Left renal cortex interstitium (tissue), 4 donors: ENCODE data around the gene NAT14. TPM values are rescaled to one million over a fixed set of nuclear protein-coding genes. Genes with fewer than 3 reads are reported as not detected.
A peak's percentile ranks its signal among the peaks of the same experiment; 100 is the strongest.

Experiments used
- DNase-seq, 4 donors: peaks; one replicate each; pipeline ENCODE4 v3.0.0-alpha.2; 2013; ENCODE audit warnings: low read depth in 4 of 4, low spot score in 2 of 4, missing footprints in 1 of 4
- polyA plus RNA-seq, 4 donors: library from polyadenylated mRNA; unstranded; fragments of 120-200 nt; gene quantifications; one replicate each; pipeline ENCODE4 v1.2.1, GENCODE V29; 2013; ENCODE audit not compliant: insufficient read length in 4 of 4

Gene NAT14
- polyA plus RNA-seq, 4 donors: 41.9 to 74.3 (median 57.1) TPM

DNA sequence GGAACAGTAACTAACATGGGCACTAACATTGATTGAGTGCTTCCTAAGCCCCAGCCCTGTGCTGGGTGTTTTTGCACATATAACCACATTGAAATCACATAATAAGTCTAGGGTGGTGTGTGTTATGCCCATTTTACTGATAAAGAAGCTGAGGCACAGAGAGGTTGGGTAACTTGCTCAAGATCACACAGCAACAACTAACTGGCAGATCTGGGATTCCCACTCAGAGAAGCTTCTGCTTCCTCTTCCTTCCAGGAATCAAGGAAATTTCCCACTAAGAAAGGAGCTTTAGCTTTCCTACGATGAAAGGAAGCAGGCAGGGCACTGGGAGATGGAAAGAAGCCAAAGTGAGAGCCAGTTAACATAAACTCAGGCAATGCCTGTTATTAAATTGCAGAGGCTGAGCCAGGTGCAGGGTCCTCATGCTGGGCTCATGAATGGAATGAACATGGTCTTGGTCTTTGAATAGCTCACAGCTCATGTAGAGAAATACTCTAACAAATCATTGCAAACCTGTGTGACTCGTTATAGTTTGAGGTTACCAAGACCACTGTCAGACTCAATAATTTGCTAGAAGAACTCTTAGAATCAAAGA, 13.4 kb downstream of the NAT14 start:
- no peak for DNase-seq

DNA sequence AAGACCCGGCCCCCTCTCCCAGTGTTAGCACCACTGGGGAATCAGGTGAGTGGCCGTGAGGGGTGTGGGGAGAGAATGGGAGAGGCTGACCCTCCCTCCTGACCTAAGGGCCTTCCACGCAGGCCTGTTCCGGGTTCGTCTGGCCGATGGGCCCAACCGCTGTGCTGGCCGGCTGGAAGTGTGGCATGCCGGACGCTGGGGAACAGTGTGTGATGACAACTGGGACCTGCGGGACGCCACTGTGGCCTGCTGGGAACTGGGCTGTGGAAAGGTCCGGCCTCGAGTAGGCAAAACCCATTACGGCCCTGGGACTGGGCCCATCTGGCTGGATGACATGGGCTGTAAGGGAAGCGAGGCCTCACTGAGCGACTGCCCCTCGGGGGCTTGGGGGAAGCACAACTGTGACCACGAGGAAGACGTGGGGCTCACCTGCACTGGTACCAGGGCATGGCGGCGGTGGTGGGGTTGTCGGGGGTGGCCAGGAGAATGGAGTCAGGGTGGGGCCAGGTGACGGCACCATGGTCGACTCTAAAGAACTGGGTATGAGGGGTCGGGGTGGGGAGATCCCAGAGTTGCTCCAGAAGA, 15.5 kb downstream of the NAT14 start:
- no peak for DNase-seq

DNA sequence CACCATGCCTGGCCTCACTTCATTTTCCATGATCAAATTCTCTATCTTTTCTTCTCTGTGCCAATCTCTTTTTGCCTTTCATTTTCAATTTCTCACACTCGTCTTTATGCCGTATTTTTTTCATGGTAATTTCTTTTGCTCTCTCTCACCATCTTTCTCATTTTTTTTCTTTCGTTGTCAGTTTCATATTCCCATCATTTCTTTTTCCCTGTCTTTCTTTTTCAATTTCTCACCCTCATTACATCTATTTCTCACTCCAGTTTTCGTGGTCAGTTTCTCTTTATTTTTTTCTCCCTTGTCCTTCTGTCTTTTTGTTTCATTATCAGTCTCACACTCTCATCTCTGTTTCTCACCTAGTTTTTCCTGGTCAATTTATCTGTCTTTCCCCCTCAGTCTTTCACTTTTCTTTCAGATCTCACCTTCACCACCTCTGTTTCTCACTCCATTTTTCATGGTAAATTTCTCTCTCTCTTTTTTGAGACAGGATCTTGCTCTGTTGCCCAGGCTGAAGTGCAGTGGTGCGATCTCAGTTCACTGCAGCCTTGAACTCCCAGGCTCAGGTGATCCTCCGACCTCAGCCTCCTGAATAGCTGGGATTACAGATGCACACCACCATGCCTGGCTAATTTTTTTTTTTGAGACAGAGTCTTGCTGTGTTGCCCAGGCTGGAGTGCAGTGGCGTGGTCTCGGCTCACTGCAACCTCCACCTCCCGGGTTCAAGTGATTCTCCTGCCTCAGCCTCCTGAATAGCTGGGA, 17.4 kb downstream of the NAT14 start:
- DNase-seq: no peak

DNA sequence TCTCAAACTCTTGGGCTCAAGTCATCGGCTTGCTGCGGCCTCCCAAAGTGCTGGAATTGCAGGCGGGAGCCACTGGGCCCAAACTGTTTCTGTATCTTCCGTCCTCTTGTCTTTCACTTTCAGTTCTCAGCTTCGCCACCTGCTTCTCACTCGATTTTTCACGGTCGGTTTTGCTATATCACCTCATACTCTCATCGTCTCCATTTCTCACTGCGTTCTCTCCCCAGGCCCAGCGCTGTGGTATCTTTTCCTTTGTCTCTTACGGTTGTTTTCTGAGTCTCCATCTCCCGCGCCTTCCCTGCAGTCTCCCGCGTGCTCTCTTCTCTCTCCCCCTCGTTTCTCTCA, 18.1 kb downstream of the NAT14 start:
- no peak for DNase-seq

DNA sequence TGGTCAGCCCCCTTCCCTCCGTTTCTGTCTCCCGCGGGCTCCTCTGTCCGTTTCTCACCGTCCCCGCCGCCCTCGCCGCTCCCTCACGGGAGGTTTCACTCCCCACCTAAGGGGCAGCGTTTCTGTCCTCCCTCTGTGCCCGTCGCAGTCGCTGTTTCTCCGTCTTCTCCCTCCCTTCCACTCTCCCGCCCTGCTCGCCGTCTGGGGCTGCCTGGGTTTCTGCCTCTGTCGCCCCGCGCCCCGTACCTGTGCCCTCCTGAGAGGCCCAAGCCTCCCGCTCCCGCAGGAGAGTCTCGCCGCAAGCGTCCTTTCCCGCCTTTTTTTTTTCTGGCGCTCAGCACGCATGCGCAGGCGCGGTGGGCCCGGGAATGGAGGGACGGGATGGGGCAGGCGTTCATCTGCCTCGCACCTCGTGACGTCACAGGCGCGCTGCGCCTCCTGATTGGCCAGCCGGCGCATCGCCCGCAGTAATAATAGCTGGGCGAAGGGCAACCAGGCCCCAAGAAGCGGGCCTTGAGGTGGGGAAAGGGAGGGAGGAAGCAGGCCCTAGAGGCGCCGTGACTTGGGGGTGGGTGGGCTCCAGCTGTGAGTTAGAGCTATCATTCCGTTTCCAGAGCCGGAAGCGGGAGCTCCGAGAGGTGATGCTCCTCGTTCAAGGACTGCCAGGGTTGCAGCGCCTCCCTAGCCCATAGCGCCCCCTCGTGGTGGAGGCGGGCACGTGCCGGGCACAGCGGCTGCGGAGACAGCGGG, 18.7 kb downstream of the NAT14 start:
- peak; percentile 79 to 88 (median 84) for DNase-seq

DNA sequence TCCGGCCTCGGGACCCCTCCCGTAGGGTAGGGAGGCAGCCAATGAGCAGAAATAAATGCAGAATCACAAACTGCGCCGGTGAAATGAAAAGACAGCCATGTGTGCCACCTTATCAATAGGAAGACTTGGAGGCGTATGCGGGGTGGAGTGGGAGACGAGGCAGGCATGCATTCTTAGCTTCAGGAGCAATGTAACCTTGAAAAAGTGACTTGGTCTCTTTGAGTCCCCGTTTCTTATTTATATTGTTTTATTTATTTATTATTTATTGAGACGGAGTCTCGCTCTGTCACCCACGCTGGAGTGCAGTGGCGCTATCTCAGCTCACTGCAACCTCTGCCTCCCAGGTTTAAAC, 19.2 kb downstream of the NAT14 start:
- no peak for DNase-seq

DNA sequence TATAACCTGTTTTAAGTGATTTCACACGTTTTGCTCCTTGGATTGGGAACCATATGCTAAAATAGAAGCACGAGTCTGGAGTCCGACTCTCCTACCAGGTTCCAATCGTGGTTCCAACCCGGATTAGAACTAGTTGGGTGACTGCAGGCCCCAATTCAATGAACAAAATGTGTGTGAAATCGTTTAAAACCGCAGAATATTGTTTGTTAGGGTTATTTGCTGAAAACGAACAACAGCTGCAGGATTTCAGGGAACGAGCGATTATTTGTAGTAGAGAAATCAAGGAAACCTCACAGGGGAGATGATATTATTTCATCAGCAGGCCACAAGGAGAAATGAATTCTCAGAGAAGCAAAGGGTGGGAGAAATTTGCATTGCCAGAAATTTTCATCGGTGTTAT, 20.0 kb downstream of the NAT14 start:
- DNase-seq: no peak

DNA sequence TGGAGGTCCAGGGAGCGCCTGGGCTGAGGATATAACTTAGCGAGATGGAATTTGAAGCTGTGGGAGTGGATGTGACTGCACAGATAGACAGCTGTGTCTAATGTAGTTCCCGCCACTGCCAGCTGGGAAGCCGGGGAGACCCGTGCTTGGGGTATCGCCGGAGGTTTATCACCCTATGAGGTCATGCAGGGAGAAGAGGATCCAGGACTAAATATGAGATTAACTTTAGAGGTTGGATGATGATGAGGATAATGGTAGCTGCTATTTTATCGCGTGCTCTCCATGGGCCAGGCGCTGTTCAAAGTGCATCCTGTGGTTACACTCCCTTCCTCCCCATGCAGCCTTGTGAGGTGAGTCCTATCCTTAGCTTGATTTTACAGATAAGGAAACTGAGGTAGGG, 23.1 kb downstream of the NAT14 start:
- DNase-seq: no peak

DNA sequence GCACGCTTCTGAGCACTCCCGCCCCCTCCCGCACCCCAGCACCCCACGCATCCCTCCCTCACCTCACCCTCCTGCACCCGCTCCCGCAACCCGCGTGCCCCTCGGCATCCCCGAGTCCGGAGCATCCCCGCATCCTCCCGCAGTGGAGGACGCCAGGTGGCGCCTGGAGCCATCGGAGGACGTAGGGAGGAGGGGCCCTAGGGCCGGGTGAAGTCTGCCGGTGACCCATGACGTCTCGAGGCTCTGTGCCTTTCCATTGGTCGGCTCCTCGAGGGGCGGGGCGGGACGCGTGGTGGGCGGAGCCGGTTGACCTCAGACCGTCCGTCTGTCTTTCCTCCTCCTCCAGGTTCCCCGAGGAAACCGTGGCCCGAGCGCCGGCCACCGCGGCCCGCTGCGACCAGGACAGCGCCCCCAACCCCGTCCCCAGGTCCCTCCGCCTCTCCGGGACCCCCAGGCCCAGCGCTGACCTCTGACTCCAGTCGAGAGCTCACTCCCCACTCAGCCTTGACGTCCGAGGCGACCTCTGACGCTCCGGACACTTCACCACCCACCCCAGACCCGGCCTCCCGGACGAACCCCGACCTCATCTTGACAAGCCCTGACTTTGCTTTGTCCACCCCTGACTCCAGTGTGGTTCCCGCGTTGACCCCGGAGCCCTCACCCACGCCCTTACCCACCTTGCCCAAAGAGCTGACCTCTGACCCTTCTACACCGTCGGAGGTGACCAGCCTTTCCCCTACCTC, 32.1 kb downstream of the NAT14 start:
- peak; percentile 55 to 80 (median 78) for DNase-seq

DNA sequence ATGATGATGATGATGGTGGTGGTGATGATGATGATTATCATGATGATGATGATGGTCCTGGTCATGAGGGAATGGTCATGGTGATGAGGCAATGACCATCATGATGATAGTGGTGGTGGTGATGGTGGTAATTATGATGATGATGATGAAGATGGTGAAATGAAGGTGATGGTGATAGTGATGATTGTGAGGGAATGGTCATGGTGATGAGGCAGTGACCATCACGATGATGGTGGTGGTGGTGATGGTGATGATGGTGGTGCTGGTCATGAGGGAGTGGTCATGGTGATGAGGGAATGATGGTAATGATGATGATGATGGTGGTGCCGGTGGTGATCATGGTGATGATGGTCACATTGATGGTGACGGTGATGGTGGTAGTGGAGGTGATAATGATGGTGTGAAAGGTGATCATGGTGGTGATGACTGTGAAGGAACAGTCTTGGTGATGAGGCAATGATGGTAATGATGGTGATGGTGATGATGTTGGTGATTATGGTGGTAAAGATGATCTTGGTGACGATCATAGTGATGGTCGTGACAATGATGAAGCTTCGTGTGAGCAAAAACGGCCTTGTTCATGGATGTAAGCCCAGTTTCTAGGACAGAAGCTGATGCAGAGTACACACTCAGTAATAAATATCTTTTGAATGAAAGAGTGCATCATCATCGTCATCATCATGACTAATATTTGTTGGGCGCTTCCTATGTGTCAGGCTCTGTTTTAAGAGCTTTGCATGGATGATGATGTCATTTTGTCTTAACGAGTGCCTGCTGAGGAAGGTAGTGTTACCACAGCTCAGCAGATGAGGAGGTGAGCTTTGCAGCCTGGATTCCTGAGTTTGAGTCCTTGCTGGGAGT, 34.7 kb downstream of the NAT14 start:
- DNase-seq: no peak

DNA sequence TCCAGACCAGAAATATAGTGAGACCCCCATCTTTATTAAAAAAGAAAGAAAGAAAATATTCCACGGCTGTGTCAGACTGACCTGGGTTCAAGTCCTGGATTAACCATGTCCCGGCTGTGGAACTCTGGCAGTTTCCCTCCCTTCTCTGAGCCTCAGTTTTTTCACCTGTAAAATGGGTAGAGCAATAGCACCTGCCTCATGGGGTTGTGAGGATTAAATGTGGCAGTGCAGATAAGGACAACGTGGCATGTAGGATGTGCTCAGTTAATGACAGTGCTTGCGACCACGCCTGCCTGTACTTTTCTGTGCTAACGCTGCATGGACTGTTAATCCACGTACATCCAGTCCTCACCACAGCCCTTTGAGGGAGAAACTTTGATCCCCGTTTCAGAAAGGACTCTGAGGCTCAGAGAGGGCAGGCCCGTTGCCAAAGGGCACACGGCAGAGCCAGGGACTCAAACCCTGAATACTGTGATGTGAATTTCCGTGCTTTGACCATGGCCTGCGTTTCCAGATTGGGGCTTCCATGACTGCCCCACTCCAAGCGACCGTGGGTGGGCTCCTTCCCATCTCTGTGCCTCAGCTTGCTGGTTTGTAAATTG, 35.8 kb downstream of the NAT14 start:
- no peak for DNase-seq

DNA sequence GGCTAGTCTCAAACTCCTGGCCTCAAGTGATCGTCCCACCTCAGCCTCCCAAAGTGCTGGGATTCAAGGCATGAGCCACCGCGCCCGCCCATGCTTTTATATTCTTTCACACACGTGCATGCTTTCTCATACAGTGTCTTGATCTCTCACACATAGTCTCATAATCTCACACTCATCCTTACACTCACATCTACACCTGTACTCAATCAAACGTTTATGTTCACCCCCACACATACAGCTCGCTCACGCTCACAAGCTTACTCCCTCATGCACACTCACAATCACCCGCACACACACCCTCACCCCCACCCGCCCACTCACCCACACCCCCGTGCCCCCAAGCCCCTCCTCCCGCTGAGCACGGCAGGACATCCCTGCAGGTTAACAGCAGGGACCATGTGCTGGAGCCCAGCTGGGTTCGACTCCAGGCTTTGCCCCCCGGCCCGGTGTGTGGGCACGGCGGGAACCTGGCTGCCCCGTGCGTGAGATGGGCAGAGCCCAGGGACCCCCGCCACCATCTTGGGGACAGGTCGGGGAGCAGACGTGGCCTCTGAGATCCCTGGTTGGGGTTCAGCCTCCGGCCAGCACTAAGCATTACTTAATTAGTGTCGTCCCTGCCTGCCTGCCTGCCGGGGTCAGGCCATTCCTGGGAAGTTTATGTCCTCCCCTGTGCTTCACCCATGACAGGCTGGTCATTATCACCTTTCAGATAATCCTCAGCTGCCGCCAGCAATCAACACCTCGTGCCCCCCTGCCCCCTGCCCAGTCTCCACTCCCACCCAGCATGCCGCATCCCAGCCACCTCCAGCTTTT, 40.5 kb downstream of the NAT14 start:
- DNase-seq: no peak

DNA sequence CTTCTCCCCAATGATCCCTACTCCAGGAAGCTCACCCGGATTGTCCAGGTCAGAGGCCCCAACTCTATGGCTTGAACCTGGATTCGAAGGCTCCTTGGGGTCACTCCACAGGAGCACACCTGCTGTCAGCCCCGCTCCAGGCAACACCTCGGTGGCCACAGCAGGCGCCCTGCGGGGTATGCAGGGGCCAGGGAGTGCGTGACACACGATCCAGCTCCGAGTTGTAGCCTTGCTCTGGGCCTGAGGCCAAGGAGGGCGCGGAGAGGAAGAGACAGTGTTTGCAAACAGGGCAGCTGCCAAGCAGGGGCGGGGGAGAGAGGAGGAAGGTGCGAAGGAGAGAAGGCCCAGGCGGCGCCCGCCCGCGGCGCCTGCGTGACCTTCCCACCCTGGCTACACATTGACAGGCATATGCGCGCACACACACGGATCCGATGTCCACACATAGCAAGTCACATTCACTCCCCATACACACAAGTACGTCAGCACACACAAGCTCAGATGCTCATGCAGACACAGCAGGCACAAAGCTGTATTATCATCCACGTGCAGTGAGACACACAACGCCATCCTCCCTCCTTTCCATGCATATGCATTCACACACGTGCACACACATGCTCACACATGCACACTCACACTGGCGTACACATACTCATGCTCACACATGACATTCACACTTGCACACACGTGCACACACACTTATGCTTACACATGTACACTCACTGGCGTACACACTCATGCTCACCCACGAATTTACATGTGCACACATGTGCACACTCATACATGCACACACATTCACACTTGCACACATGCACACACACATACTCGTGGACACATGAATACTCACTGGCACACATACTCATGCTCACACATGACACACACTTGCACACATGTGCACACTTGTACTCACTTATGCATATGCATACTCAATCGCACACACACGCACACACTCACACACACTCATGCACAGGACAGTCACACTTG, 41.5 kb downstream of the NAT14 start:
- DNase-seq: no peak

DNA sequence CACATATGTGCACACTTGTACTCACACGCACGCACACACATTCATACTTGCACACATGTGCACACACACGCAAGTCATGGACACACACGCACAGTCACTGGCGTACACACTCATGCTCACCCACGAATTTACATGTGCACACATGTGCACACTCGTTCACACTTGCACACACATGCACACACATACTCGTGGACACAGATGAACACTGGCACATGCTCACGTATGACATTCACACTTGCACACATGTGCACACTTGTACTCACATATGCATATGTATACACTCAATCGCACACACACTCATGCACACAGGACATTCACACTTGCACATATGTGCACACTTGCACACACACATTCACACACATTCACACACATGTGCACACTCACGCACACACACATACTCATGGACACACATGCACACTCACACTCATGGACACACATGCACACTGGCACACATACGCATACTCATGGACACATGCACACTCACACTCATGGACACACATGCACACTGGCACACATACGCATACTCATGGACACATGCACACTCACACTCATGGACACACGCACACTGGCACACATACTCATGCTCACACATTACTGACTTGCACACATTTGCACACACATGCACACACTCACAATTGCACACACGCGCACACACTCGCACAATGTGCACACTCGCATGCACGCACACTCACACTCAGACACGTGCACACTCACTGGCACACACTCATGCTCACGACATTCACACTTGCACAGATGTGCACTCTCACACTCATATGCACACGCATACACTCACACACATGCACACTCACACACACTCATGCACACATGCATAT, 42.4 kb downstream of the NAT14 start:
- no peak for DNase-seq

DNA sequence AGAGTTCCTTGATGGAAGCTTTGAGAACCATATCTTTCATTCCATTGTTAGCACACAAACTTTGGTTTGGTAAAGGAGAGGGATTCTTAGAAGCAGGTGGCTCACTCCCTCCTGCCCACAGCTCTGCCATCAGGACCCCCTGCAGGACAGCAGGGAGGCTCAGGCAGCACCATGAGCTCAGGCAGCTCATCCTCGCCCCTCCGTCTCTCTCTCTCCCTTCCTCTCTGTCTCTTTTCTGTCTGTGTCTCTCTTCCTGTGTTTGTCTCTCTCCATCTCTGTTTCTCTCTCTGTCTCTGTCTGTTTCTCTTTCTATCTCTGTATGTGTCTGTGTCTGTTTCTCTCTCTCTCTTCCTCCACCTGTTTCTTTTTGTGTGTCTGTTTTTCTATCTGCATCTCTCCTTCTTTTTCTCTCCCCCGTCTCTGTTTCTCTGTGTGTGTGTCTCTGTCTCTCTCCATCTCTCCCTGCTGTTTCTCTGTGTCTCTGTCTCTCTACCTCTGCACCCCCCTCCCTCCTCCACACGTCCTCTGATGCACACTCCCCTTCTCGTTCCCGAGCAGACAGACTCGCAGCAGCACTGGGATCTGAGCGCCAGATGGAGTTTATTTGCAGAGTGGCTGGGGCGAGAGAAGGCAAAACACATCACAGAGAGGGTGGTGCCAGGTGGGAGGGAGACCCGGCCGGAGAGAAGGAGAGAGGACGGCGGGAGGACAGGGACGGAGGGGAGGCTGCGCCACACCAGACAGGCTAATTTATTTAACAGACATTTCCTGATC, 43.2 kb downstream of the NAT14 start:
- DNase-seq: no peak

DNA sequence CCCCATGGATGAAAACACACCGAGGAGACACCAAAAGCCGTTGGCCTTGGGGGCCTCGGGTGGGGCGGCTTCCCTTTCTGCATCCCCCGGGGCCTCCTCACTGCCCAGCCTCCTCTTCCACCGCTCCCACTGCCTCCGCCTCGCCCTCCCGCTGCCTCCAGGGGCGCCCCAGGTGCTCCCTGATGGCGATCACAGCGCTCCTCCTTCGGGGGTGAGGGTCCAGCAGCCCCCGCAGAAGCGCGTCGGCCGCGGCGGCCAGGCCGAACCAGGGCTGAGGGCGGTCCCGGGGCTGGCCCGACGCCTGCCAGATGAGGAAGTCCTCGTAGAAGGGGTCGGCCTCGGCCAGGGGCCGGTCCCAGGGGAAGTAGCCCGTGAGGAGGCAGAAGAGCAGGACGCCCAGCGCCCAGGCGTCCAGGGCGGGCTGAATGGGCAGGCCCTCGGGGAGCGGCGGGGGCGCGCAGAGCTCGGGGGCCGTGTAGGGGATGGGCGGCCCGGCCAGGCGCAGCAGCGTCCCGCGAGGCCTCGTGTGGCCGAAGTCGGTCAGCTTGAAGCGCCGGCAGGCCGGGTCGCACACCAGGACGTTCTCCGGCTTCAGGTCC, 44.7 kb downstream of the NAT14 start:
- DNase-seq: no peak
